Mammary epithelial cell (primary cell): ENCODE results near the gene RDH8.

ENCODE experiments used
- CTCF ChIP-seq, 2 donors: IDR thresholded peaks in 1 of 2; conservative IDR thresholded peaks in 1 of 2; 2 replicates each; pipeline ENCODE4 v1.5.1; 2011 to 2012; ENCODE audit warnings: inconsistent platforms in 2 of 2, low read length in 2 of 2, mild to moderate bottlenecking in 2 of 2, control low read depth in 1 of 2, low read depth in 1 of 2; ENCODE audit not compliant: insufficient read depth in 1 of 2; ENCODE audit errors: extremely low read depth in 1 of 2
- EZH2 ChIP-seq: IDR thresholded peaks from 2 replicates; pipeline ENCODE4 v1.6.1; 2012; ENCODE audit warnings: low read length, inconsistent platforms, borderline replicate concordance

- TF ChIP-seq CTCF (conservative IDR thresholded peaks at IDR 0.05 in 1 of 2, IDR thresholded peaks at IDR 0.05 in 1 of 2; ENCODE audit: extremely low read depth in 1 of 2, insufficient read depth in 1 of 2, low read depth in 1 of 2, low read length in 2 of 2) (no peak), EZH2 (no peak)
Measured at GRCh38 chr19:10037367-10037766, 24.1 kb downstream of the RDH8 start.
